Measurements from ENCODE around the gene CDH23. TPM values are rescaled to one million over a fixed set of nuclear protein-coding genes. Genes with fewer than 3 reads are reported as not detected.

Gene CDH23
- total RNA-seq, 1 experiment from 2014 or later: 0.14 TPM

- no peak for DNase-seq (ENCODE audit: low spot score)
Measured at GRCh38 chr10:71833451-71834342, 437.0 kb downstream of the CDH23 start.

GRCh38 chr10:71834343-71834674 lies 437.6 kb downstream of the CDH23 start:
- no peak for DNase-seq (ENCODE audit: low spot score)

- peak; percentile 90 for DNase-seq (ENCODE audit: low spot score)
Measured at GRCh38 chr10:71835671-71836595, 439.2 kb downstream of the CDH23 start.

GRCh38 chr10:71836596-71836974 lies 439.9 kb downstream of the CDH23 start:
- peak; percentile 10 for DNase-seq (ENCODE audit: low spot score)

- no peak for DNase-seq (ENCODE audit: low spot score)
Measured at GRCh38 chr10:71837098-71837827, 440.5 kb downstream of the CDH23 start.

GRCh38 chr10:71838264-71839211 lies 441.8 kb downstream of the CDH23 start:
- peak; percentile 74 for DNase-seq (ENCODE audit: low spot score)

GRCh38 chr10:71840177-71840957 lies 443.6 kb downstream of the CDH23 start:
- peak; percentile 95 for DNase-seq (ENCODE audit: low spot score)

GRCh38 chr10:71840958-71841335 lies 444.2 kb downstream of the CDH23 start:
- no peak for DNase-seq (ENCODE audit: low spot score)

GRCh38 chr10:71842422-71842821 lies 445.7 kb downstream of the CDH23 start:
- no peak for DNase-seq (ENCODE audit: low spot score)

GRCh38 chr10:71842856-71843686 lies 446.4 kb downstream of the CDH23 start:
- DNase-seq (ENCODE audit: low spot score): no peak

GRCh38 chr10:71844084-71844483 lies 447.4 kb downstream of the CDH23 start:
- DNase-seq (ENCODE audit: low spot score): no peak

- no peak for DNase-seq (ENCODE audit: low spot score)
Measured at GRCh38 chr10:71844695-71845094, 448.0 kb downstream of the CDH23 start.

- DNase-seq (ENCODE audit: low spot score): no peak
Measured at GRCh38 chr10:71845410-71846405, 449.0 kb downstream of the CDH23 start.

GRCh38 chr10:71846816-71847215 lies 450.1 kb downstream of the CDH23 start:
- no peak for DNase-seq (ENCODE audit: low spot score)

- DNase-seq (ENCODE audit: low spot score): no peak
Measured at GRCh38 chr10:71847418-71847817, 450.7 kb downstream of the CDH23 start.

GRCh38 chr10:71848325-71849275 lies 451.9 kb downstream of the CDH23 start:
- DNase-seq (ENCODE audit: low spot score): peak; percentile 43

- DNase-seq (ENCODE audit: low spot score): no peak
Measured at GRCh38 chr10:71849461-71849908, 452.8 kb downstream of the CDH23 start.

Data from A172 (cell line).